ENCODE data around the gene CRP.
"Not testable (repeated sequence)": the region's sequence is repeated elsewhere in the genome, so short reads cannot be mapped to it uniquely, and the experiment has no call there.

Gene CRP, protein sequence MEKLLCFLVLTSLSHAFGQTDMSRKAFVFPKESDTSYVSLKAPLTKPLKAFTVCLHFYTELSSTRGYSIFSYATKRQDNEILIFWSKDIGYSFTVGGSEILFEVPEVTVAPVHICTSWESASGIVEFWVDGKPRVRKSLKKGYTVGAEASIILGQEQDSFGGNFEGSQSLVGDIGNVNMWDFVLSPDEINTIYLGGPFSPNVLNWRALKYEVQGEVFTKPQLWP

DNA sequence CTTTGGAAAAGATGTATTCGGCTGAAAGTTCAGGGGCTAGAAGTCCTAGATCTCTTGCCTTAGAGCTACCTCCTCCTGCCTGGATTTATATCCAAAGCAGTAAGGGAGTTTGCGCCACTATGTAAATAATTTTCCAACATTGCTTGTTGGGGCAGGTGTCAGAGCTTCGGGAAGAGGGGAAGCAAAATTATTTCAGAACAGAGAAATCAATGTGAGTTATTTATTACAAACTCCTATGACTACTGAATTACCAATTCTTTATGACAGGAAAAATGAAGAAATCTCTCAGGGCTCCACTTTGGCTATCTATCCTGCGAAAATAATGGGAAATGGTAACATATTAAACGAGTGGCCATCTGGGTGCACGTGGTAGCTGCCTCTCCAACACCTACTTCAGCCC is at the start of gene CRP:
TSS of gene CRP (minus strand) at position 61 of the 400 bp plus-strand sequence. CDS start 104 bp downstream, outside the sequence.
- DNase-seq (ENCODE audit: low spot score), result no peak

DNA sequence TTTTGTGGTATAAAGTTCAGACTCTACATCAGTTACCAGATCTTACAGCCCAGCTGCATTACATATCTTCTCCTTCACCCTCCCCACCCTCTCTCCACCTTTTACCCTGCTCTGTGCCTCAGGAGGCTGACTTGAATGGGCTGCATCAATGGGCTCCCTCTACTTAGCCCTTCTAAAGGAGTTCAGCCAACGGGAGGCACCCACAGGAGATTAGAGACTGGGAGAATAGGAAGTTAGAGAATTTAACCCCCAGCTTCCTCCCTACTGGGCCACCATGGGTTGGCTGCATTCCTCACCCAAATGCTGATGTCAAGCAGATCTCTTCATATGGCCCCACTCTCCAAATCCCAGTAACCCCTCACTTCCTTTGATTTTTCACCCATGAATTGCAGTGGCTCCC is 49.3 kb upstream of the CRP start:
- DNase-seq (ENCODE audit: low spot score), result no peak

DNA sequence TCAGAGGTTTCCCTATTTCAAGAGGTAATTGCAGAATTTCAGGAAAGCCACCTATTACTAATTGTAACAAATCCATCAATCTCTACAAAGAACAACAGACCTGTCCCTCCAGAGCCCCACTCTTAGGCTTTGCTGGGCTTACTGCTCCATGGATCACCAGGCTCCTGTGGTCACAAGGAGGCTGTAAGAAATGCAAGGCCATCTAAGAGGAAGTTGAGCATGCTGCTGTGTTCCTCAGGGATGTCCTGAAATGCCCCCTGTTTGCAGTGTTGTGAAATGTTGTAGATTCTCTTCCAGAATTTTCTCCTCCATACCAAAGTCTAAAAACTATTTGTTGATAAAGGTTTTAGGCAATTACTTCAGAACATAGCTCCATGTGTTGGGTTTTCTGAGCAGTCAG is 42.0 kb upstream of the CRP start:
- DNase-seq (ENCODE audit: low spot score), result peak; percentile 33

DNA sequence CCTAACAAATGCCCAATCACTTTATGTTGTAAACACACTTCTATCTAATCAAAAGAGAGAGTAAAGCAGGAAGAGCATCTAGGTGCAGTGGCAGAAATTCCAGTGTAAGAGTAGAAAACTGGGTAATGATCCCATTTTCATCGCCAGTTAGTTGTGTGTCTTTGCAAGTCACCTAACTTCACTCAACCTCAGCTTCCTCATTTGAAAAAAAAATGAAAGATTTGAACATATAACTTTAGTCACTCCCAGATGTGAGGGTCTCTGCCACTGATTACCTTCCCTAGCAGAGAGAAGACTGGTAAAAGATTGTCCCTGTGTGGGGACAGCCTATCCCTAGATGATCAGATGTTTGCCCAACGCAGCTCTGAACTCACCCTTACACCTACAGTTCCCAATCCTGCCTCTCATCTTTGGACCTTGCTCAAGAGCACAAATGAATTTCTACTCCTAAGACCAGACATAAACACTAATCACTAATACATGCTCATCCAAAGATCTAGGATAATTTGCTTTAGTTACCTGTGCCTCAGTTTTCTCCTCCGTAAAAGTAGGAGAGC is 41.1 kb upstream of the CRP start:
- DNase-seq (ENCODE audit: low spot score), result no peak

DNA sequence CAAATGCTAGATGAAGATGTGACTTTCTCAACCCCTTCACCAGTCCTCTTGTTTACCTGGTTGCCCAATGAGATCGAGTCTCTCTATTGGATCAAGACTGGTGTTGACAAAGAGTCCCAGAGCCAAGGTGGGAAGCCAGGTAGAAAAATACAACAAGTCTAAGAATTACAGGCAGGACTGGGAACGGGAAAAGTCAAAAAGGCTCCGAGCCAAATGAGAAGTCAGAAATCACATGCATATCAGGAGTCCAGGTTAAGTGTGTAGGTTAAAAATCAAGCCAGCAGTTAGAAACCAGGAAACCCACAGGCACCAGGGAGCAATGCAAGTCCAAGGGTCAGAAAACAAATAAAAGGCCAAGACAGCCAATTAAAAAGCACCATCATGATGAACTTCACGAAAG is 39.0 kb upstream of the CRP start:
- DNase-seq (ENCODE audit: low spot score), result no peak

DNA sequence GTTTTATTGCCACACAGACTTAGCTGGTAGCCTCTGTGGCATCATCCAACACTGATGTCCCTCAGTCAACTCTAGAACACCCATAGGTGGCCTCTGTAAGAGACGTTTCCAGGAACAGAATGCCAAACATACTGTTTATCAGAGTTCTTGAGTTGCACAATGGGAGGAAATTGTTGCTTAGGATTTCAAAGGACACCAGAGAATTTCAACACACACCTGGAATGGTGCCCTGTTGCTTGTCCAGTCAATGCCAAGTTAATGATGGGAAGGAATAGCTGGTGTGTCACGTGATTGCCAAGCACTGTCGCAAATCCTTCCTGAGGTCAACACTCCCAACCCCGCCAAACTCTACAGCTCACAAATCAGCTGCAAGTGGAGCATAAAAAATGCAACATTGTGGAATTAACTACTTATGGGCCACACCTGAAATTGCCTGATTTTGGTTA is 37.8 kb upstream of the CRP start:
- DNase-seq (ENCODE audit: low spot score), result peak; percentile 64

DNA sequence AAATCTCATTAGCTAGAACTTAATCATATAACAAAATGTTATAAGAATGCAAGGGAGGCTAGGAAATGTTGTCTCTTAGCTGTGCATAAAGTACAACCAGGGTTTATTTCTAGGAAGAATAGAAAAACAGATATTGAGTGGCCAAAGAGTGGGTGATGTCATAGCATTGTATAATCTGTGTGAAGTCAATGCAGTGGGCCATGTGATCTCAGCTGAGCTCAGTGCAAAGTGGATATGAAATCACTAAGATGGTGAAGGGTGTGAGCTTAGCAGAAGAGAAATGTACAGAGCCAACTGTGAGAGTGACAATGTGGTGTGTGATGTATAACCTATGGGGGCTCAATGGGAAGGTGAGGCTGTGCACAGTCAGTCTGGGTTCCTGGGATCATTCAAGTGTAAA is 36.6 kb upstream of the CRP start:
- no peak for DNase-seq (ENCODE audit: low spot score)

DNA sequence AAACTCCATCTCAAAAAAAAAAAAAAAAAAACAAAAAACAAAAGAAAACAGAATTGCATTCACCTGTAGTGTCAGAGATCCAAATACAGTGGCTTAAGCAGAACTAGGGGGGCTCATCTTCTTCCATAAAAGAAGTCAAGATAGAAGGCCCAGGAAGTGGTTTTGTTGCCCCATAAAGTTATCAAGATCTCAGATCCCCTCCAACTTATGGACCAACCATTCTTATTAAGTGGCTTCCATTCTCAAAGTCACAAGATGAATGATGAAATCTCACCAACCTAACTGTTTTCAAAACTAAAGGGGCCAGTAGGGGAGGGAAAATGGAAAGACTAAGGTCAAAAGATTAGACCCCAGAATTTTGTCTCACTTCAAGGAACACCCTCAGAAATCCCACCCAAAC is 36.2 kb upstream of the CRP start:
- DNase-seq (ENCODE audit: low spot score), result no peak

DNA sequence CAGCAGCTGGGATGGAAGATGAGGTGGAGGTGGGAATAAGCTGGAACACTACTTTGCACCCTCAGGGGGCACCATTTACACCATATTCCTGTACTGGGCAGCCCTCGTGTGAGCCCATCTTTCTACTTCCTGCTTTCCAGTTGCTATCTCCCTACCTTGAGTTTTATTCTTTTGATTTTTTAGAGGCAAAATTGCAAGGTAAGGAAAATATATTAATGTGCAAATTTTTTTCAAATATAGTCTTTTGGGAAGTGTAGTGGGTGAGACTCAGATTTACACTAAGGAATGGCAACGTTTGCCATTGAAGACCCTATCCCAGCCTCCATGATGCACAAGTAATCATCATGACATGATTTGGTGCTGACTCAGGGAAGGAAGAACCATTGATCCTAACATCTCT is 35.2 kb upstream of the CRP start:
- no peak for DNase-seq (ENCODE audit: low spot score)

DNA sequence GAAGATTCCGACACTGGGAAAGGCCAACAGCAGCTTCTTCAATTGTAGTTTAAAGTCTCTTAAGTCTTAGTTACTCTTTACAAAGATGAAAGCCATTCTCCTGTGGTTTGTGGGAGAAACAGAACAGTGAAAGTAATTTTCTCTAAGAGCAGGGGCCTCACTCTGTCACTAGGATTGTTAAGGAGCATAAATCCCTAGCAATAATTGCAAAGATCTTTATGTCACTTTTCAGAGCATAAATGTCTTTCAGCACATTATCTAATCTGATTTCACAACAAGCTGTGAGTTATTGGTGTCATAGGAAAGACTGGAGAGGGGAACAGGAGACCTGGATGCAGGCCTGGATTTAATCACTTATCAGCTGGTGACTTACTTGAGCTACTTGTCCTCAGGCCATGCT is 34.0 kb upstream of the CRP start:
- no peak for DNase-seq (ENCODE audit: low spot score)

DNA sequence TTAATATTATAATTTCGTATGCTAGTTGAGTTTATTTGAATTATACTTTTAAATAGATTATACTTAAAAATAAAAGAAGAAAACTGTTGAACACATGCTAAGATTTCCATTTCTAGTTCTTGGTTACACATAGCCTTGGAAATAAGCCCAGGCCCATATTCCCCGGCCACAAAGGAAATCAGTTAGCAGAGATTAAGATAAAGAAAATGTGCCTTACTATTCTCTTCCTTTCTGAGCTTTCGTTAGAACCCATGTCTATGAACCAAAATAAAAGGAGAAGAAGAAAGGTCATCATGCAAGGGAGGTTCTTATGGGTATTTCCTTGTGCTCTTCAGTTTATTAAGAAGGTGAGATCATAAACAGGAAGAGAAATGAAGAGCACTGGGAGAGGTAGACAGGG is 32.3 kb upstream of the CRP start:
- no peak for DNase-seq (ENCODE audit: low spot score)

DNA sequence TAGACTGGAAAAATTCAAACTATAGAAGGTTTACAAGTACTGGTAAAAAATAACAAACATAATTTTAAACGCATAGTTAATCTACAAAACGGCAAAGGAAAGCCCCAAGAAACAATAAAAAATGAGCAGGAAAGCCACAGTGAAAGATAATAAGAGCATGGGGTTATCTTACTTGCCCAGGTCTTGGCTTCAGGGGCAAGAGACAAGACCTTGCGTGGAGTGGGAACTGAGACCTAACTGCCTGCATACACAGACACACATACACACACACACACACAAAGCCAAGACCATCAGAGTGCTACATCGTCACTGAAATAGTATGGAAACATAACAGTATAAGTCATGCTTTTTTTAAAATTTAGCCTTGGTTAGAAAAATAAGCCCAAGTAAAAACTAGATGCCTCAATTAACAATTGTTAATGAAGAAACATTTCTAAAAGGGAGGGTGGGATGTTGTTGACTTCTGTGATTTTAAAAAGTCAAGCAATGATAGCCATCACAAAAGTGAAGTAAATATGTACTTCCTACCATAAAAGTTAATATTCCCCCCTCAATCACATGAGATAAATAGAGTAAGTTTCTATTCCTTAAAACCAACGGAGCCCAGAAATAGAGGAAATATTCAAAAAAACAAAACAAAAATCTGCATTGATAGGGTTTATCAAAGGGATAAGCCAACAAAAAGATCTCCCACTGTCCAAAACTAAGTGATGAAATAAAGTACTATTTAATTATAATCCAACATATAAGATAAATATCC is 29.4 kb upstream of the CRP start:
- no peak for DNase-seq (ENCODE audit: low spot score)

DNA sequence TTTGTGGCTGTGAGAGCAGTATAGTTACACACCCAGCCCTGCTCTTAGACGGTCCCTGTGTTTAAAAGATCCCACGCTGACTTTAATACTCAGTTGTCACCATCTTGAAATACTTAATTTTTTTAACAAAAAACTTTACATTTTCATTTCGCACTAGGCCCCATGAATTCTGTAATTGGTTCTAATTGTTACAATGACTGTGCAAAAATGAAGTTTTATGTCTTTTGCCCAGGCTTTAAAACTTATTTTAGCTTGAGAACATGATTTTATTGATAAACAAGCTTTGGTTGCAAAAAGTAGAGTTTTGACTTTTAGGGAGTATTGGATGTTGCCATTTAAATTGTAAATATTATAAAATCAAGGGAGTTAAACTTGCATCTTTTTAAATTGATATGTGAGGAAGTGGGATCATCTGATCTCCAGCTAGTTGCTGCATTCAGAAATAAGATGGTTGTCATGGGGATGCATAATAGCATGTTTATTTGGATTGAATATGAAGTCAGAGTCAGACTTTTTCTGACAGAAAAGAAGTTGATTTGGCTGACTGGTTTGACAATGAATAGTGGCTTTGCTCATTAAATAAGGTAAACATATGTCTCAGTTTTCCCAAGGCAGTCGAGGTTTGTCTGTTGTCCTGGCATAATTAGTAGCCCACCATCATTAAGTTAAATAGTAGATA is 23.0 kb upstream of the CRP start:
- no peak for DNase-seq (ENCODE audit: low spot score)

DNA sequence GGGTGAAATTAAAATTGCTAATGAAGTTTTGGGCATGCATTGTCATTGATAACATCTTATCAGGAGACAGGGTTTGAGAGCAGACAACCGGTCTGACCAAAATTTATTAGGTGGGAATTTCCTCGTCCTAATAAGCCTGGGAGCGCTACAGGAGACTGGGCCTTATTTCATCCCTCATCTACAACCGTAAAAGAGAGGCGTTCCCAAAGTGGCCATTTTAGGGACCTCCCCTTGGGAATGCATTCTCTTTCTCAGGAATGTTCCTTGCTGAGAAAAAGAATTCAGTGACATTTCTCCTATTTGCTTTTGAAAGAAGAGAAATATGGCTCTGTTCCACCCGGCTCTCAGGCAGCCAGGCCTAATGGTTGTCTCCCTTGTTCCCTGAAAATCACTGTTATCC is 8.8 kb upstream of the CRP start:
- not testable (repeated sequence) for DNase-seq (ENCODE audit: low spot score)

DNA sequence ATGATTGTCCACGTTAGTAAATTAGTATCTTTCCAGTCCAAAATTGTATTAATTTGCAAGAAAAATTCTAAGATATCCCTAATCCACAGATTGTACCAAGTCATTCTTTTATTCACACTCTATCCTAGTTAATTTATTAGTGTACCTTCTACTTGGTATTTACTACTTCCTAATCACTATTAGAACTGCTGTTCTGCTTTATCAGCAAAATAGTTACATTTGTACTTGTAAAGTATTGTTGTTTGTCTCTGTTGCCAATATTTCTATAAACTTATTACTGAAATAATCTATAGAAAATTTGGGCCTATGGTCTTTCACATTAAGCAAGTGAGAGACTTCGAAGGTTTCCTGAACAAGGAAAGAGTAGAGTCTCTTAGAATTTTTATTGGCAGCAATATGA is 5.6 kb upstream of the CRP start:
- DNase-seq (ENCODE audit: low spot score), result no peak

DNA sequence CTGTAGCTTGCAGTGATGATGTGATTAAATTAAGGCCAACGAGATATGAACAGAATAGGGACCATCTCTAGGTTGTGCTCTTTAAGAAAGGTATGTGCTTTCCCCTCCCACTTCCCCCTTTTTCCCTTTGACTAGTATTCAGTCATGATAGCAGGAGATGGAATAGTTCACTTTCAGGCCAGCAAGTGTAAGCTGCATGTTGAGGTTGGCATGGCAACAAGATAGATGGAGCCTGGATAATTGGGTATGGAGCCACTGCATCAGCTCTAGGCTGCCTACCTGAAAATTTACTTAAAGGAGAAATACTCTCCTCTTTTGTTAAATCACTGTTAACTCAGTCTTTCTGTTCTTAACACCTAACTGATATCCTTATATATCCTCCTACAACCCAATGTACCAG is 1.5 kb upstream of the CRP start:
- no peak for DNase-seq (ENCODE audit: low spot score)

DNA sequence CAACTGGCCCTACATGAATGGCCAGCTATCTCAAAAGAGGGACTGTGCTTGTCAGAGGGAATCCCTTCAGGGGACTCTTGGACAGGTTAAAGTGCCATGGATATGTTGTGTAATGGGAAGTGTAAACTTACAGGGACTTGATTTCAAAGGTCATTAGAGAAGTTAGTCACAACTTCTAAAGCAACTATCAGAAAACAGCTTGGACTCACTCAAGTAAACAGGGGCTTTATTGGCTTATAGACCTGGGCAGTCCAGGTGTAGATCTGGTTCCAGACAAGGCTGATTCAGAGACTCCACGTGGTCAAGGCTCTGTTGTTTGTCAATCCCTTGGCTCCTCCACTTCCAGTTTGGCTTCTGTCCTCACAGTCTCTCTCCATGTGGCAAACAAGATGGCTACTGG is 2.3 kb downstream of the CRP start:
- DNase-seq (ENCODE audit: low spot score), result no peak

DNA sequence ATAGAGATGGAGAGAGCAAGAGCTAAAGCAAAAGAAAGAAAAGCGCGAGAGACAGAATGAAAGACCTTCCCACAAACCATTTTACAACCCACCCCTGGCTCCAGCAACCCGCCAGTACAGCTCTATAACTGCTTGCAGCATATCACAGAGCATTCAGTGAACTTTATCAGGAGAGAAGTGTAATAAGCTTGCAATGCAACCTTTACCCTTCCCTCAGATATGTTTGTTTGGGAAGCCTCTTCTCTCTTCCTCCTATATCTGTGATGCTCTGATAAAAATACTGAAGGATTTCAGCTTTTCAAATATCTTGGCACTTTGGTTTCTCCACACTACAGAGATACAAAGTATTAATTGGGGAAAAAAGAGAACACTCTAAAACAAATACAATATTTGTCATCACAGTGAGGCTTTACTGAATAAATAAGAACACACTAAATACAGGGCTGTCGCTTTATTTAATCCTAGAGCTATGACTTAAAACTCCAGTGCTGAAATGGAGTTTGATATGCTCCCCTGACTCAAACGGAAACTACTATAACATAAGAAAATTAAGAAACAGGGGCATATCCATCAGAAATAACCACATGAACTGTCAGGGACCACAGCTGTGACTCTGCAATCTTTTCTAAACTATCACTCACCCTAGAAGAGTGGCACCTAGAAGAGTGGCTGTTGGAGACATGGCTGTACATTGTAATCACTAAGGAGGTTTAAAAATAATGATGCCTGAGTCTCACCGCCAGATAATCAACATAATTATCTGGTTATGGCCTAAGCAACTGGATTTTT is 6.7 kb downstream of the CRP start:
- no peak for DNase-seq (ENCODE audit: low spot score)

DNA sequence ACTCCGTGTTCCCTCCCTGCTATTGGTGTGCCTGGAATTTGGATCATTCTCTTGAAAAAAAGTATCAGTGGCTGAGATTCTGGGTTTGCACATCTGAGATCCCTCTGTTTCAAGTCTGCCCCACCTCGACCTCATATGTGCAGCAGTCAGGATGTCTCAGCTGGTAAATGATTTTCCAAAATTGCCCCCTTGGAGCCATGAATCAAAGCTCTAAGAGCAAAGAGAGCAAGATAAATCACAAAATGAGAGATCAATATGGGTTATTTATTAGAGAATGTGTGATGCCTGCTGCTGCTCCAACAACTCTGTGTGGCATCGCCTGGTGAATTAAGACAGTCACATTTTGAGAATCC is 8.5 kb downstream of the CRP start:
- no peak for DNase-seq (ENCODE audit: low spot score)

DNA sequence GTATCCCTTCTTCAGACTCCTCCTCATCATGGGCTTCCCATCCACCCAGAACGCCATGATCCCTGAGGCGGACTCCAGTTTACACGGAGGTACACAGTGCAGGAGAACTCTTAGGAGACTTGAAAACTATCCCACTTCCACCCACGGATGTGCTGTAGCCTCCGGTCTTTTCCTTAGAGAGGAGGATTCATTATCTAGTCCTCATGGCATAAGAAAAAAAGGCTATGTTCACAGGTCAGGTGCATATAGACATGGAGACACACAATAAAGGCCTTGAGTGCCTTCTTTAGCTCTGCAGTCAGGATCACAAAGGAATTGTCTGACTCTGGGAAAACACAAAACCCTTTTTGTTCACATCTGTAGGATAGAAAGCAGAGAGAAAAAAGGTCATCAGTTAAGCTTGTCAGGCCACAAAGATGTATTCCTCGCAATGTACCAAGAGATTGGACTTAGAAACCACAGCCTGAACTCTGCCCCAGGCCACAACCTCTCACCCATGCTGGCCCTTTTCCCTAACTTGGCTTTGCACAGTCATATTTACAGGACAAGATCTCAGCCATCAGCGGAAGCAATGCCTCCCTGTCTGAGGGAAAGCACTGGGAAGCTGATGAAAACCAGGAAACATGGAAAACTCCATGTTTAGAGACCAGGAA is 9.0 kb downstream of the CRP start:
- DNase-seq (ENCODE audit: low spot score), result no peak

DNA sequence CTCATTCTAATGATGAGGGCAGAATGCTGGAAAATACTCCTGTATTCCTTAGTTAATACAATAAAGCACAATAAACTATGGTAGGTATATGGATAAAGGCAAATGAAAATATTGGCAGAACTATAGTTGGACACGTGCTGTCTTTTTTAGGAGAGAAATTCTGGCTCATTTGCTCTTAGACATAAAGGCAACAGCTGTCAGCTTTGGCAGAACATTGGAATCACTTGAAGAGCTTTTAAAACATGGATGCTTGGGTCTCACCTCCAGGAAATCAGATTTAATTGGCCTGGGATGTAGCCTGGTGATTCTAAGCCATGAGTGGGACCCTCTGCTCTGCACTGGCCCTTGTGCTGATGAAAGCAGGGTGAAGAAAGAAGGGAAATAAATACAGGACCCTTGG is 9.9 kb downstream of the CRP start:
- DNase-seq (ENCODE audit: low spot score), result no peak

DNA sequence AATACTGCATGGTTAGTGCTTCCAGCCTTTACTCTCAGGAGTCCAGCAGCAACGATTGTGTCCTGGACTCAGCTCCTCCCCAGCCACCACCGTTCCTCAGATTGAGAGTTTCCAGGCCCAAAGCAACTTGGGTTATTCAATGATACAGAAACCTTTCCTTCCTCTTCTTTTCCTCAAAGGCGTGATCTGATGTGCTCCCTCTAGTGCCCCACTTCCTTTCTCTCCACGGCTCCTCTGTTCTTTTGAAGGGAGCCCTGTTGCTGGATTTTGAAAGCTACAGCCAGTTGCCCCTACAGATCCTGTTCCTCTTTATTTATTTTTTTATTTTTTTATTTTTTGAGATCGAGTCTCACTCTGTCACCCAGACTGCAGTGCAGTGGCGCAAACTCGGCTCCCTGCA is 14.1 kb downstream of the CRP start:
- DNase-seq (ENCODE audit: low spot score), result no peak
